GM10266 (cell line): Measurements from ENCODE around the gene SPINDOC.
"Not testable (repeated sequence)": the region's sequence is repeated elsewhere in the genome, so short reads cannot be mapped to it uniquely, and the experiment has no call there.

Experiments used
- DNase-seq: peaks from one replicate; pipeline ENCODE4 v3.0.0; 2012; ENCODE audit errors: extremely low spot score
- TF ChIP-seq, protein P1 (sequence below): IDR thresholded peaks from 2 replicates; pipeline ENCODE4 v1.5.1; 2012; ENCODE audit warnings: mild to moderate bottlenecking, low read depth; ENCODE audit not compliant: control insufficient read depth, insufficient read depth; ENCODE audit errors: missing control alignments

Gene SPINDOC

GRCh38 chr11:63795066-63795465 lies 18.2 kb upstream of the SPINDOC start:
- TF ChIP-seq, protein P1, sequence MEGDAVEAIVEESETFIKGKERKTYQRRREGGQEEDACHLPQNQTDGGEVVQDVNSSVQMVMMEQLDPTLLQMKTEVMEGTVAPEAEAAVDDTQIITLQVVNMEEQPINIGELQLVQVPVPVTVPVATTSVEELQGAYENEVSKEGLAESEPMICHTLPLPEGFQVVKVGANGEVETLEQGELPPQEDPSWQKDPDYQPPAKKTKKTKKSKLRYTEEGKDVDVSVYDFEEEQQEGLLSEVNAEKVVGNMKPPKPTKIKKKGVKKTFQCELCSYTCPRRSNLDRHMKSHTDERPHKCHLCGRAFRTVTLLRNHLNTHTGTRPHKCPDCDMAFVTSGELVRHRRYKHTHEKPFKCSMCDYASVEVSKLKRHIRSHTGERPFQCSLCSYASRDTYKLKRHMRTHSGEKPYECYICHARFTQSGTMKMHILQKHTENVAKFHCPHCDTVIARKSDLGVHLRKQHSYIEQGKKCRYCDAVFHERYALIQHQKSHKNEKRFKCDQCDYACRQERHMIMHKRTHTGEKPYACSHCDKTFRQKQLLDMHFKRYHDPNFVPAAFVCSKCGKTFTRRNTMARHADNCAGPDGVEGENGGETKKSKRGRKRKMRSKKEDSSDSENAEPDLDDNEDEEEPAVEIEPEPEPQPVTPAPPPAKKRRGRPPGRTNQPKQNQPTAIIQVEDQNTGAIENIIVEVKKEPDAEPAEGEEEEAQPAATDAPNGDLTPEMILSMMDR, result no peak
- DNase-seq, result no peak

- no peak for DNase-seq
Observed at GRCh38 chr11:63800921-63801320, 12.3 kb upstream of the SPINDOC start.

DNA sequence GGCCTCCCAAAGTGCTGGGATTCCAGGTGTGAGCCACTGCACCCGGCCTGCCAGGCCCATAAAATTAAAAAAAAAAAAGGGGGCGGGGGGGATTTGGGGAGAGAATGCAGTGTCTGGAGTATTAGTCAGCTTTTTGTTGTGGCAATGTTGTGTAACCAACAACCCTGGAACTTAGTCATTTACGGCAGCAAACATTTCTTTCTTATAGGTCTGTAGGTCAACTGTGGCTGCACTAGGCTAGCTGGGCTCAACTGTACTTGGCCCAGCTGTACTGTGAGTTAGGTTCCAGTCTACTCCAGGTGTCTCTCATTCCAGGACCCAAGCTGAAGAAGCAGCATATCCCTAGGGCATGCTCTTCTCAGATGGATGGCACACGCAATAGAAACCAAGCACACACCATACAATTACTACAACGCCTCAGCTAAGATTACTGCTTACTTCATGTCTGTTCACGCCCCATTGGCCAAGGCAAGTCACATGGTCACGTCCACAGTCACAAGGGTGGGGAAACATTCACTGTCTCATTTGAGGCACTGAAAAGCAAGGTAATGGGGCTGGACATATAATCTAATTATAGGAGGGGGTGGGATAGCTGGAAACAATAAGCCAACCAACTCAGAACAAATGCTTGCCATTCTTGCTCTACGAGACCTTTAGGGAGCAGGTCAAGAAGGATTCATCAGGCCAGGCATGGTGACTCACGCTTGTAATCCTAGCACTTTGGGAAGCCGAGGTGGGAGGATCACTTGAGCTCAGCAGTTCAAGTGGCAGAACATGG lies 10.4 kb upstream of the SPINDOC start:
- TF ChIP-seq, protein P1, result no peak
- DNase-seq, result no peak

More at GRCh38 chr11:63800921-63801320, 12.3 kb upstream of the SPINDOC start:
- TF ChIP-seq, protein P1, result no peak

DNA sequence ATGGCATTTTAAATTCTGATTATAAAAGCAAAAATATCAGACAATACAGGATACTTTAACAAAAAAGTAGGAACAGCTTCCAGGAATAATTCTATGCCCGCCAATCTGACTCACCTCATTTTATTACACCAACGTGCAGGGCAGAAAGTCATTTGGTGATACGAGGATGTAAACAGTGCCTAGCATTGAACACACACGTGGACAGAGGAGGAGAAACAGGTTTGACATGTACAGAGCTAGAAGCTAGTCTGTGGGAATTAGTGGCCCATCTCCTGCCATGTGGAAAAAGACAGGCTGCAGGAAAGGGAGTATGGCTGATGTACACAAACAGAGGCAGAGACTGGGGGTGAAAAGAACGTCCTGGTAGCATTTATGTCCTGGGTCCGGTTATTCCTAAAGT lies 9.0 kb upstream of the SPINDOC start:
- DNase-seq, result no peak
- TF ChIP-seq, protein P1, result no peak

DNA sequence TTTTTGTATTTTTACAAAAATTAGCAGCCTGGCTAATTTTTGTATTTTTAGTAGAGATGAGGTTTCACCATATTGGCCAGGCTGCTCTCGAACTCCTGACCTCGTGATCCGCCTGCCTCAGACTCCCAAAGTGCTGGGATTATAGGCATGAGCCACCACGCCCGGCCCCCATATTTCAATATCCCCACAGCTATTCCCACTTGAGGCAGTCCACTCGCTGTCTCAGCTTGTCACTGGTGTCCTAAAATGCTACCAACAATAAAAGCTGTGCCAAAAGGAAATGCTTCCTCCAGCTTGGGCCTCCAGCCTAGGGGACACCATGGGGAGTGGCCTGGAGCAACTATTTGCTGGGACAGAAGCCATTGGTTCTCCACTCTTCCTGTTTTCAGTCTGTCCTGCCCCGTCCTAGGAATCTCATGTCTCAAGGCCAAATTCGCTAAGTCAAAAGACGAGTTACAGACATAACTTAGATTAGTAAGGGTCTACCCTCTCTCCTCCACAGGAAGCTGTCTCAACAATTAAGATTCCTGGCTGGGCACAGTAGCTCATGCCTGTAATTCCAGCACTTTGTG lies 7.3 kb upstream of the SPINDOC start:
- DNase-seq, result no peak
- TF ChIP-seq, protein P1, result no peak

DNA sequence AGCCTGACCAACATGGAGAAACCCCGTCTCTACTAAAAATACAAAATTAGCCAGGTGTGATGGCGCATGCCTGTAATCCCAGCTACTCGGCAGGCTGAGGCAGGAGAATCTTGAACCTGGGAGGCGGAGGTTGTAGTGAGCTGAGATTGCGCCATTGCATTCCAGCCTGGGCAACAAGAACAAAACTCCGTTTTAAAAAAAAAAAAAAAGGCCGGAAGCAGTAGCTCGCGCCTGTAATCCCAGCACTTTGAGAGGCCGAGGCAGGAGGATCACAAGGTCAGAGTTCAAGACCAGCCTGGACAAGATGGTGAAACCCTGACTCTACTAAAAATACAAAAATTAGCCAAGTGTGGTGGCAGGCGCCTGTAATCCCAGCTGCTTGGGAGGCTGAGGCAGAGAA lies 2.9 kb upstream of the SPINDOC start:
- not testable (repeated sequence) for DNase-seq

DNA sequence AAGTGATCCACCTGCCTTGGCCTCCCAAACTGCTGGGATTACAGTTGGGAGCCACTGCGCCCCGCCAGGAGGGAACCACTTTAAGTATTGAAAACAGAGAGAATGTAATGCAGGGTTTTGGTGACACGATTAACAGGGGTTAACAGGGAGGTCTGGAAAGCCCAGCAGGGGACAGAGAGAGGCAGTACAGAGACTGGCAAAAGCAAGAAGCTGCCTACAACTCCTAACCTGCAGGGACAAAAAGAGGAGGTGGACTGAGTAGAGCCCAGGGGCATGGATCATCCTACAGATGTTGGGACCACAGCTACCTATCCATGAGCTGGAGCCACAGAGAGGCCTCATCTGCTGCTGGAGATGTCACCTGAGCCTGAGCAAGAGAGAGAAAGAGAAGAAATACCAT lies 1.7 kb upstream of the SPINDOC start:
- DNase-seq, result no peak
- TF ChIP-seq, protein P1, result no peak
